Activated T-helper 2 cell treated with anti-CD3 and anti-CD28 coated beads, Interferon-gamma antibody, Interleukin-2, Interleukin-4, amounts not matched to agents 10 μg/mL and 5 μg/mL and 100 μg/mL, durations not matched to agents 14 hours and 24 hours and 36 hours (primary cell): ENCODE results near the gene MCF2L2. TPM values are rescaled to one million over a fixed set of nuclear protein-coding genes. Genes with fewer than 3 reads are reported as not detected.
A peak's percentile ranks its signal among the peaks of the same experiment; 100 is the strongest.

Source experiments
- DNase-seq: peaks from one replicate; pipeline ENCODE4 v3.0.0; 2021; ENCODE audit warnings: low spot score
- H3K27ac Mint-ChIP-seq: one replicate; pipeline ENCODE4 v1.8.0; 2021; ENCODE audit warnings: mixed read lengths
- H3K27me3 Mint-ChIP-seq: one replicate; pipeline ENCODE4 v1.8.0; 2021; ENCODE audit warnings: low read depth, mixed read lengths
- H3K36me3 Mint-ChIP-seq: one replicate; pipeline ENCODE4 v1.8.0; 2021; ENCODE audit warnings: low read depth, mixed read lengths
- H3K4me1 Mint-ChIP-seq: one replicate; pipeline ENCODE4 v1.8.0; 2021; ENCODE audit warnings: low read depth, mixed read lengths
- H3K4me3 Mint-ChIP-seq: one replicate; pipeline ENCODE4 v1.8.0; 2021; ENCODE audit warnings: low read depth, mild to moderate bottlenecking, moderate library complexity, mixed read lengths
- H3K9me3 Mint-ChIP-seq: one replicate; pipeline ENCODE4 v1.8.0; 2021; ENCODE audit warnings: mixed read lengths
- intact Hi-C: fragments of 100-400 bp; cut with micrococcal nuclease; formaldehyde crosslinking; loops from one replicate; pipeline ENCODE4 v1.15.1; 2023
- total RNA-seq: library from RNA; stranded (reverse); gene quantifications from 2 replicates; pipeline ENCODE4 v1.2.3, GENCODE V29; 2022

Gene MCF2L2
- total RNA-seq, 1 donor from 2014 or later, result 7.5 TPM

GRCh38 chr3:183349421-183350157 is 78.8 kb downstream of the MCF2L2 start:
- H3K27ac Mint-ChIP-seq, result peak overlapping the region; percentile 21
- DNase-seq, result no peak

DNA sequence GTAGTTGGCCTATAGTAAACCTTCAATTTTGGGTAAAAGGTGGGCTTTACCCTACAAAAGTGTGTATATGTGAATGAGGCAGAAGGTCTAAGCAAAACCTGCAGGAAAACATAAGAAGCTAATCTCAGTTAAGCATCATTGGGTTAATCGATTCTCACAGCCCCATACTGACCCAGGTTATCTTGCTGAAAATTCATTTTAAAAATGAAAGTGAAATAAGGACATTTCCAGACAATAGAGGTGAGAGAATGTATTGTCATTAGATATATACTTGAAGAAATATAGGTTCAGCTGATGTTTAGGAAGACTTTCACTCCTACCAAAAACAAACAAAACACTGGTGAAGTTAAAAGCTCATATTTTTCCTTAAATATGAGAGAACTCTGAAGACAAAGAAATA is 85.6 kb downstream of the MCF2L2 start:
- H3K27ac Mint-ChIP-seq, result no peak overlapping the region
- no peak for DNase-seq
- no peak overlapping the region for H3K4me3 Mint-ChIP-seq
- intact Hi-C loops, result no loop called here
- peaks cover 13% of the 10 kb centered on the region for H3K27me3 Mint-ChIP-seq
- H3K4me1 Mint-ChIP-seq, result peaks cover 9% of the 10 kb centered on the region
- H3K36me3 Mint-ChIP-seq, result peaks cover 23% of the 10 kb centered on the region
- peaks cover 22% of the 10 kb centered on the region for H3K9me3 Mint-ChIP-seq

More at GRCh38 chr3:183349421-183350157, 78.8 kb downstream of the MCF2L2 start:
- H3K27me3 Mint-ChIP-seq, result peaks cover 13% of the 10 kb centered on the region
- peaks cover 22% of the 10 kb centered on the region for H3K9me3 Mint-ChIP-seq
- H3K4me3 Mint-ChIP-seq, result no peak overlapping the region
- intact Hi-C loops, result loop anchor here (1.0 kb wide), 1 partner anchor 64 kb away; no protein-coding TSS in a partner anchor
- peaks cover 19% of the 10 kb centered on the region for H3K36me3 Mint-ChIP-seq
- H3K4me1 Mint-ChIP-seq, result peaks cover 18% of the 10 kb centered on the region

DNA sequence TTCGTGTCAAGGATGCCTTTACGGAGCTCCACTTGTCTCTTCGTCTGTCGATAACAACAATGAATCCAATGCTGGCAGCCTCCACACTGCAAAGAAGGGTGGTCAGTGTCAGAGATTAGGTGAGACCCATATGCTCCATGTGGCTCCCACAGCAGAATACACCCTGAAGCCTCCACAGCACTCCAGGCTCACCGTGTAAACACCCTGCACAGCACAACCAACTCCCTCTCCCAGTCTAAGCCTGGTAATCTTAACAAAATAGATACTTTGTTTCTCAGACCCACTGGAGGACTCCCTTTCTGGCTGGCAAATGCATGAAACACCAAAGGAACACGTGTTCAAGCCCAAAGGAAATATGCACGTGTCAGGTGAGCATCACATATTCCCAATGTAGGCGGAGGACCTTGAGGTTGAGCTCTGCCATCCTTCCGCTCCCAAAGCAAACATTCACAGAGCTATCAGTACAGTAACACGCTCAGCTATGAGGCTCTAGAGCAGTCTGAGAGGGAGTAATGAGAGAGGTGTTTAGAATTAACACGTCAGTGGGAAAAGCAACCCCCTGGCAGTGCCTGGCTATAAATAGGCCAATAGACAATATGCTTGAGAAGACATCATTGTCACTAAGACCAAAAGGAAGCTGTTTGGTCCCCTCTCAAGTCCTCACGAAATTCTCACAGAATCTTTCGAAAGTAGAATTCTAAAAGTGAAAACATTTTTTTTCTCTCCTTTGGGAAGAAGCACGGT is 86.7 kb downstream of the MCF2L2 start:
- peaks cover 12% of the 10 kb centered on the region for H3K27me3 Mint-ChIP-seq
- H3K4me1 Mint-ChIP-seq, result peaks cover 9% of the 10 kb centered on the region
- H3K27ac Mint-ChIP-seq, result no peak overlapping the region
- H3K36me3 Mint-ChIP-seq, result peaks cover 20% of the 10 kb centered on the region
- intact Hi-C loops, result no loop called here
- H3K4me3 Mint-ChIP-seq, result no peak overlapping the region
- peaks cover 11% of the 10 kb centered on the region for H3K9me3 Mint-ChIP-seq
- no peak for DNase-seq

- peaks cover 7% of the 10 kb centered on the region for H3K36me3 Mint-ChIP-seq
- intact Hi-C loops, result no loop called here
- no peak for DNase-seq
- no peak overlapping the region for H3K4me3 Mint-ChIP-seq
- H3K27me3 Mint-ChIP-seq, result peaks cover 3% of the 10 kb centered on the region
- no peak overlapping the region for H3K27ac Mint-ChIP-seq
- H3K4me1 Mint-ChIP-seq, result peaks cover 8% of the 10 kb centered on the region
- peaks cover 3% of the 10 kb centered on the region for H3K9me3 Mint-ChIP-seq
These were observed 88.2 kb downstream of the MCF2L2 start for GRCh38 chr3:183340222-183340621.

- no peaks in the 10 kb centered on the region for H3K9me3 Mint-ChIP-seq
- H3K27ac Mint-ChIP-seq, result no peak overlapping the region
- peaks cover 8% of the 10 kb centered on the region for H3K4me1 Mint-ChIP-seq
- DNase-seq, result no peak
- intact Hi-C loops, result no loop called here
- H3K27me3 Mint-ChIP-seq, result no peaks in the 10 kb centered on the region
- no peak overlapping the region for H3K4me3 Mint-ChIP-seq
- peaks cover 3% of the 10 kb centered on the region for H3K36me3 Mint-ChIP-seq
These were observed 88.8 kb downstream of the MCF2L2 start for GRCh38 chr3:183339461-183340086.

- intact Hi-C loops, result no loop called here
- Mint-ChIP-seq H3K4me1 (peaks cover 8% of the 10 kb centered on the region), H3K4me3 (no peak overlapping the region), H3K27me3 (no peaks in the 10 kb centered on the region), H3K27ac (no peak overlapping the region), H3K9me3 (no peaks in the 10 kb centered on the region), H3K36me3 (peaks cover 3% of the 10 kb centered on the region)
- no peak for DNase-seq
These were observed 89.9 kb downstream of the MCF2L2 start for GRCh38 chr3:183338520-183338919.

DNA sequence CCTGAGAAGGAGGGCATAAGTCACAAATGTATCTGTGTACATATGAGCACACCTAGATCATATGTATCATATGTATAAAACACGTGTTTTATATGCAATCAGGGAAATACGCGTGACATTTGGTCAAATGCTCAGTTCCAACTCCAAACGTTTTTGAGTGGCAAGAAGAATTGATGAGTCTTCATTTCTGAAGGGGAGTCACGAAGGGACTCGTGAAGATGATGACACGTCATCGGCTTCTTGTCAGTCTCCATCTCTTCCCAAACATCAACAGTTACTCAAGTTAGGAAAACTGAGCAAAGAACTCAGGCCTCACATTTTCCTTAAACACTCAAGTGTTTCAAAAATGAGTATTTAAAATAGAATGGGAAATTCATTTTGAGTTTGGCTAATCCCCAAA is 95.9 kb downstream of the MCF2L2 start:
- no peak for DNase-seq
- Mint-ChIP-seq H3K4me1 (peaks cover 10% of the 10 kb centered on the region), H3K9me3 (no peaks in the 10 kb centered on the region), H3K27ac (no peak overlapping the region), H3K4me3 (no peak overlapping the region), H3K36me3 (no peaks in the 10 kb centered on the region), H3K27me3 (no peaks in the 10 kb centered on the region)
- intact Hi-C loops, result no loop called here

- Mint-ChIP-seq H3K36me3 (no peaks in the 10 kb centered on the region), H3K4me1 (peaks cover 15% of the 10 kb centered on the region), H3K4me3 (no peak overlapping the region), H3K27me3 (no peaks in the 10 kb centered on the region), H3K9me3 (no peaks in the 10 kb centered on the region), H3K27ac (no peak overlapping the region)
- intact Hi-C loops, result no loop called here
- no peak for DNase-seq
These were observed 96.9 kb downstream of the MCF2L2 start for GRCh38 chr3:183331498-183331897.

GRCh38 chr3:183330881-183331280 is 97.5 kb downstream of the MCF2L2 start:
- Mint-ChIP-seq H3K27ac (no peak overlapping the region), H3K4me1 (peaks cover 18% of the 10 kb centered on the region), H3K4me3 (no peak overlapping the region), H3K27me3 (no peaks in the 10 kb centered on the region), H3K9me3 (no peaks in the 10 kb centered on the region), H3K36me3 (no peaks in the 10 kb centered on the region)
- no peak for DNase-seq
- intact Hi-C loops, result no loop called here

DNA sequence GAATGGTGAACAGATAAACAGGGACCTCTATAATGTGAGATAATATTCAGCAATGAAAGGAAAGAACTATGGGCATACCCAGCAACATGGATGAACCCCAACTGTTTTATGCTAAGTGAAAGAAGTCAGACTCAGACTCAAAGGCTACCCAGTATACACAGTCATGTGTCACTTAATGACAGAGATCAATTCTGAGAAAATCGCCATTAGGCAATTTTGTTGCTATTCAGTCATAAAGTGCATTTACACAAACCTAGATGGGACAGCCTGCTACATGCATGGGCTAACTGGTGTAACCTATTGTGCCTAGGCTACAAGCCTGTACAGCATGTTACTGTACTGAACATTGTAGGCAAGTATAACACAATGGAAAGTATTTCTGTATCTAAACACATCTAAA is 98.9 kb downstream of the MCF2L2 start:
- Mint-ChIP-seq H3K9me3 (no peaks in the 10 kb centered on the region), H3K27me3 (no peaks in the 10 kb centered on the region), H3K27ac (no peak overlapping the region), H3K4me1 (peaks cover 20% of the 10 kb centered on the region), H3K4me3 (no peak overlapping the region), H3K36me3 (no peaks in the 10 kb centered on the region)
- DNase-seq, result no peak
- intact Hi-C loops, result no loop called here

- Mint-ChIP-seq H3K36me3 (no peaks in the 10 kb centered on the region), H3K27ac (no peak overlapping the region), H3K27me3 (no peaks in the 10 kb centered on the region), H3K9me3 (no peaks in the 10 kb centered on the region), H3K4me1 (peaks cover 20% of the 10 kb centered on the region), H3K4me3 (no peak overlapping the region)
- intact Hi-C loops, result no loop called here
- DNase-seq, result no peak
These were observed 99.6 kb downstream of the MCF2L2 start for GRCh38 chr3:183328823-183329222.

DNA sequence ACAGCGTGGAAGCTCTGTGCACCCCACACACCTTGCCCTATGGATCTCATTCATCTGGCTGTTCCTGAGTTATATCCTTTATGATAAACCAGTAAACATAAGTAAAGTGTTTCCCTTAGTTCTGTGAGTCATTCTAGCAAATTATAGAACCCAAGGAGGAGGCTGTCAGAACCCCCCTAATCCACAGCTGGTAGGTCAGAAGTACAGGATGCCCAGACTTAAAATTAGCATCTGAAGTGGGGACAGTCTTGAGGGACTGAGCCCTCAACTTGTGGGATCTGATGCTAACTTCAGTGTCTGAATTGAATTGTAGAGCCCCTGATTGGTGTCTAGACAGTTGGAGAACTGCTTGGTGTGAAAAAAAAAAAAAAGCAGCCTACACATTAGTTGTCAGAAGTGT is 100.3 kb downstream of the MCF2L2 start:
- Mint-ChIP-seq H3K27me3 (no peaks in the 10 kb centered on the region), H3K4me3 (no peak overlapping the region), H3K4me1 (peaks cover 20% of the 10 kb centered on the region), H3K27ac (no peak overlapping the region), H3K36me3 (no peaks in the 10 kb centered on the region), H3K9me3 (no peaks in the 10 kb centered on the region)
- DNase-seq, result no peak
- intact Hi-C loops, result no loop called here

DNA sequence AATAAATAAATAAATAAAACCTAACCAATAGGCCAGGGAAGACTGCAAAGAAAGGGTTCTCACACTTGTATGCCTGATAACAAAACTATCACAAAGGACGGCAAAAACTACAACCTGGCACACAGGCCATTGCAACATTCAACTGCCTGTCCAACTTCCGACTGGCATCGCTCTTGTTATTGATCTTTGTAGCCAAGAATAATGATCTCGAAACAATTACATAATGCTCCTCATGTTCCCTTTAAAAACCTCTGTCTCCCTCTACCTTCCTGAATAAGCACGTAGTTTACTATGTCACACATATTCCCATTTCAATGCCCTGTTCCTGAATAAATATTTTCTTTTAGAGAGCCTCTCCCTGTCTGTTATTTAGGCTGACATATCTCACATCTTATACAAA is 101.1 kb downstream of the MCF2L2 start:
- no peaks in the 10 kb centered on the region for H3K36me3 Mint-ChIP-seq
- intact Hi-C loops, result no loop called here
- peaks cover 20% of the 10 kb centered on the region for H3K4me1 Mint-ChIP-seq
- no peaks in the 10 kb centered on the region for H3K27me3 Mint-ChIP-seq
- no peak overlapping the region for H3K4me3 Mint-ChIP-seq
- DNase-seq, result no peak
- H3K27ac Mint-ChIP-seq, result no peak overlapping the region
- H3K9me3 Mint-ChIP-seq, result no peaks in the 10 kb centered on the region
